DND-41 (cell line): ENCODE data around the gene C7.
A peak's percentile ranks its signal among the peaks of the same experiment; 100 is the strongest.
"Not testable (repeated sequence)": the region's sequence is repeated elsewhere in the genome, so short reads cannot be mapped to it uniquely, and the experiment has no call there.

Source experiments
- ATAC-seq: fragments of 200-7000 bp; cut with Tn5 transposase; 3 replicates; pipeline ENCODE4 v1.9.1; 2021; ENCODE audit warnings: low read depth; ENCODE audit not compliant: insufficient read depth
- DNase-seq: peaks from one replicate; pipeline ENCODE4 v3.0.0-alpha.2; 2020
- H2AFZ ChIP-seq: 2 replicates; pipeline ENCODE4 v1.6.0; 2012; ENCODE audit warnings: low read depth, low read length
- H3K27ac ChIP-seq: 2 replicates; pipeline ENCODE4 v1.5.1; 2012; ENCODE audit warnings: low read length, inconsistent platforms
- H3K27me3 ChIP-seq: fragments of 200-600 bp; sonication (generic); 2 replicates; pipeline ENCODE4 v1.6.0; 2012; ENCODE audit warnings: low read length, mild to moderate bottlenecking, inconsistent platforms; ENCODE audit not compliant: insufficient read depth, poor library complexity
- H3K36me3 ChIP-seq: 2 replicates; pipeline ENCODE4 v1.5.1; 2012; ENCODE audit warnings: low read length, inconsistent platforms; ENCODE audit not compliant: insufficient read depth
- H3K4me1 ChIP-seq: 2 replicates; pipeline ENCODE4 v1.5.1; 2012; ENCODE audit warnings: mild to moderate bottlenecking, low read length; ENCODE audit not compliant: insufficient read depth
- H3K4me2 ChIP-seq: 2 replicates; pipeline ENCODE4 v1.6.0; 2012; ENCODE audit warnings: mild to moderate bottlenecking, moderate library complexity, low read length, inconsistent platforms; ENCODE audit not compliant: insufficient read depth
- H3K4me3 ChIP-seq, 2 experiments: fragments of 200-600 bp in 1 of 2; shearing (Covaris generic) in 1 of 2; 2 replicates each; pipeline ENCODE4 v1.5.1; 2012 to 2016; ENCODE audit warnings: inconsistent platforms in 2 of 2, low read length in 2 of 2, mild to moderate bottlenecking in 2 of 2, low read depth in 1 of 2, moderate library complexity in 1 of 2
- H3K79me2 ChIP-seq: 2 replicates; pipeline ENCODE4 v1.6.0; 2012; ENCODE audit warnings: low read length, inconsistent platforms; ENCODE audit not compliant: insufficient read depth
- H3K9ac ChIP-seq: 2 replicates; pipeline ENCODE4 v1.6.0; 2012; ENCODE audit warnings: low read depth, mild to moderate bottlenecking, inconsistent platforms, low read length, moderate library complexity
- H3K9me3 ChIP-seq: 2 replicates; pipeline ENCODE4 v1.5.1; 2012; ENCODE audit warnings: low read length, moderate library complexity, mild to moderate bottlenecking, inconsistent platforms; ENCODE audit not compliant: insufficient read depth, severe bottlenecking
- H4K20me1 ChIP-seq: 2 replicates; pipeline ENCODE4 v1.6.0; 2012; ENCODE audit warnings: low read length; ENCODE audit not compliant: insufficient read depth
- CTCF ChIP-seq: IDR thresholded peaks from 2 replicates; pipeline ENCODE4 v1.5.1; 2012; ENCODE audit warnings: borderline replicate concordance, low read length, moderate library complexity, mild to moderate bottlenecking; ENCODE audit not compliant: poor library complexity, severe bottlenecking; ENCODE audit errors: extremely low read depth
- EZH2 ChIP-seq: IDR thresholded peaks from 3 replicates; pipeline ENCODE4 v1.6.1; 2012; ENCODE audit warnings: borderline replicate concordance, low read depth, mild to moderate bottlenecking, moderate library complexity, low read length, inconsistent platforms; ENCODE audit not compliant: severe bottlenecking

The C7 gene

DNA sequence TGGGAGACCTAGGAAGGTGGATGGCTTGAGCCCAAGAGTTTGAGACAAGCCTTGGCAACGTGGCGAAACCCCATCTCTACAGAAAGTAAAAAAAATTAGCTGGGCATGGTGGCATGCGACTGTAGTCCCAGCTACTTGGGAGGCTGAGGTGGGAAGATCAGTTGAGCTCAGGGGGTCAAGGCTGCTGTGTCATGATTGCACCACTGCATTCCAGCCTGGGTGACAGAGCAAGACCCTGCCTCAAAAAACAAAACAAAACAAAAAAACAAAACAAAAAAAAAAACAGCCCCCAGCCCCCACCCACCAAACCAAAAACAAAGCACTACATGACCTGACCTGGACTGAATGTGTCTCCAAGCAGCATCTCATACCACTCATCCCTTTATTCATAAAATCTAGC lies 33.3 kb upstream of the C7 start:
- H3K4me3 ChIP-seq, result no peak overlapping the region
- no peaks in the 10 kb centered on the region for H3K4me1 ChIP-seq
- H3K36me3 ChIP-seq, result no peaks in the 10 kb centered on the region
- no peak overlapping the region for H2AFZ ChIP-seq
- no peaks in the 10 kb centered on the region for H4K20me1 ChIP-seq
- no peaks in the 10 kb centered on the region for H3K9me3 ChIP-seq
- H3K27me3 ChIP-seq, result peaks cover 4% of the 10 kb centered on the region
- TF ChIP-seq EZH2, result no peak
- H3K79me2 ChIP-seq, result no peaks in the 10 kb centered on the region
- no peak overlapping the region for H3K9ac ChIP-seq
- H3K4me2 ChIP-seq, result no peak overlapping the region
- DNase-seq, result no peak
- H3K27ac ChIP-seq, result no peak overlapping the region
- no peak for ATAC-seq

GRCh38 chr5:40877371-40877988 lies 31.8 kb upstream of the C7 start:
- Histone ChIP-seq H3K36me3 (no peaks in the 10 kb centered on the region), H3K79me2 (no peaks in the 10 kb centered on the region), H3K4me2 (no peak overlapping the region), H3K4me1 (no peaks in the 10 kb centered on the region), H3K9ac (no peak overlapping the region), H3K9me3 (peaks cover 3% of the 10 kb centered on the region), H3K27me3 (peaks cover 4% of the 10 kb centered on the region), H2AFZ (no peak overlapping the region), H3K4me3 (no peak overlapping the region), H4K20me1 (no peaks in the 10 kb centered on the region), H3K27ac (no peak overlapping the region)
- no peak for TF ChIP-seq CTCF
- TF ChIP-seq EZH2, result no peak
- DNase-seq (no peak), ATAC-seq (no peak)

DNA sequence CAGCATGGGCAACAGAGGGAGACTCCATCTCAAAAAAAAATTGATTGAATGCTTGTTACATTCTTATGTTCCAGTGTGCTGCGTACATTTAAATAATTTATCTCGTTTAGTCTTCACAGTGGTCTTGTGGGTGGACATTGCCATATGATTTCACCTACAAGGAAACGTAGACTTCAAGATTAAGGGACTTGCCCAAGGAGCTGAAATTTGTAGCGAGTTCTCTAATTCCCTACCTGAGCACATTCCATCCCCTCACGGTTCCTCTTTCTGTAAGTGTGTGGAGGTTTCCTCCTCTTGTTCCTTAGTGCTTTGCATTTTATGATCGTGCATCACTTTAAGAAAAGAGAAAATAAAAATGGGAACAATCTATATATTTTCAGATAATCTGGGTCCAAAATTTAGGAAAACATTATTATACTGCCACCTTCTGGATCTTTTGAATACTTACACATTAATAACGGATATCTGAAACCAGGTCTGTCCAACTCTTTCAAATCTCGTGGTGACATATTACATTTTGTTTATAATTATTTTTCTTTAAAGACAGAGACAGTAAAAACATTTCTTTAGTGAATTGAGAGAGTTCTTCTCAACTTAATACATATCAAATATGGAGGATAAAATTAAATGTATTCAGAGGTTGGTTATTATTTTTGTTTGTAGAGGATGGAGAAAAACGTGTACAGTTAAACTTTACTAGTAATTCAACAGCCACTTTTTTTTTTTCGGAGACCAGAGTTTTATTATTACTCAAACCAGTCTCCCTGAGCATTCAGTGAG lies 29.9 kb upstream of the C7 start:
- Histone ChIP-seq H3K79me2 (no peaks in the 10 kb centered on the region), H3K4me1 (no peaks in the 10 kb centered on the region), H4K20me1 (no peaks in the 10 kb centered on the region), H3K4me3 (no peak overlapping the region), H3K27ac (no peak overlapping the region), H3K36me3 (no peaks in the 10 kb centered on the region), H3K4me2 (peak overlapping the region; percentile 9; the same call in 1 of the 2 replicates), H2AFZ (no peak overlapping the region), H3K9me3 (peaks cover 3% of the 10 kb centered on the region), H3K27me3 (no peaks in the 10 kb centered on the region), H3K9ac (no peak overlapping the region)
- ATAC-seq (peak; percentile 61), DNase-seq (no peak)
- TF ChIP-seq CTCF, result peak; percentile 73
- TF ChIP-seq EZH2, result no peak

- no peak for TF ChIP-seq CTCF
- TF ChIP-seq EZH2, result no peak
- ATAC-seq (no peak), DNase-seq (no peak)
- Histone ChIP-seq H3K9ac (no peak overlapping the region), H3K27ac (no peak overlapping the region), H3K79me2 (no peaks in the 10 kb centered on the region), H3K4me2 (no peak overlapping the region), H3K4me3 (no peak overlapping the region), H3K27me3 (no peaks in the 10 kb centered on the region), H4K20me1 (no peaks in the 10 kb centered on the region), H3K9me3 (peaks cover 3% of the 10 kb centered on the region), H2AFZ (no peak overlapping the region), H3K4me1 (no peaks in the 10 kb centered on the region), H3K36me3 (no peaks in the 10 kb centered on the region)
Measured at GRCh38 chr5:40882291-40882690, 27.0 kb upstream of the C7 start.

- not testable (repeated sequence) for H3K27me3 ChIP-seq, H3K4me2 ChIP-seq
Measured at GRCh38 chr5:40883051-40883450, 26.2 kb upstream of the C7 start.

More at GRCh38 chr5:40883051-40883450, 26.2 kb upstream of the C7 start:
- not testable (repeated sequence) for H3K9ac ChIP-seq, ATAC-seq, H3K36me3 ChIP-seq, H3K4me1 ChIP-seq, H2AFZ ChIP-seq, H4K20me1 ChIP-seq, H3K27ac ChIP-seq, H3K4me3 ChIP-seq, H3K9me3 ChIP-seq, H3K79me2 ChIP-seq, DNase-seq
